HL-60 (cell line): ENCODE data around the gene ST6GAL1.

ENCODE experiments used
- DNase-seq, 2 experiments: peaks; one replicate each; pipeline ENCODE4 v3.0.0-alpha.2; 2010 to 2020; ENCODE audit warnings: low read depth in 1 of 2, low spot score in 1 of 2
- H3K27ac ChIP-seq: fragments of 250-450 bp; sonication (Bioruptor Pico); replicated peaks from 2 replicates; pipeline ENCODE4 v1.5.1; 2020; ENCODE audit warnings: mild to moderate bottlenecking, moderate library complexity
- H3K27me3 ChIP-seq: fragments of 250-450 bp; sonication (Bioruptor Pico); 2 replicates; pipeline ENCODE4 v1.5.1; 2021; ENCODE audit warnings: mild to moderate bottlenecking, moderate library complexity; ENCODE audit not compliant: insufficient read depth, poor library complexity, severe bottlenecking
- H3K4me3 ChIP-seq: replicated peaks from 2 replicates; pipeline ENCODE4 v1.5.1; 2011; ENCODE audit warnings: mild to moderate bottlenecking, control low read depth, low read length; ENCODE audit not compliant: insufficient read depth
- GABPA ChIP-seq: IDR thresholded peaks from 2 replicates; pipeline ENCODE4 v1.6.1; 2012; ENCODE audit warnings: low read depth
- POLR2AphosphoS5 ChIP-seq: IDR thresholded peaks from 2 replicates; pipeline ENCODE4 v1.6.1; 2012; ENCODE audit warnings: low read depth
- REST ChIP-seq: IDR thresholded peaks from 2 replicates; pipeline ENCODE4 v1.6.1; 2012; ENCODE audit warnings: low read depth; ENCODE audit not compliant: insufficient replicate concordance
- SPI1 ChIP-seq: IDR thresholded peaks from 2 replicates; pipeline ENCODE4 v1.6.1; 2012; ENCODE audit warnings: low read depth, mild to moderate bottlenecking, borderline replicate concordance
- TF ChIP-seq, protein P1 (sequence below): IDR thresholded peaks from one replicate; pipeline ENCODE4 v1.5.1; 2011; ENCODE audit warnings: low read length, control low read depth, inconsistent platforms; ENCODE audit not compliant: insufficient read depth

Gene ST6GAL1

DNA sequence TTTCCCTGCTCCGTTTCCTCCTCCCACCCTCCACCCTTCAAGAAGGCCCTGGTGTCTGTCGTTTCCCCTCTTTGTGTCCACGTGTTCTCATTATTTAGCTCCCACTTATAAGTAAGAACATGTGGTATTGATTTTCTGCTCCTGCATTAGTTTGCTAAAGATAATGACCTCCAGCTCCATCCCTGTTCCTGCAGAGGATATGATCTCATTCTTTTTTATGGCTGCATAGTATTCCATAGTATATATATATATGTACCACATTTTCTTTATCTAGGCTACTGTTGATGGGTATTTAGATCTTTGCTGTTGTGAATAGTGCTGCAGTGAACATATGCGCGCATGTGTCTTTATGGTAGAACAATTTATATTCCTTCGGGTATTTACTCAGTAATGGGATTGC is 4.8 kb downstream of the ST6GAL1 start:
- Histone ChIP-seq H3K27ac (no peak overlapping the region), H3K4me3 (no peak overlapping the region), H3K27me3 (no peaks in the 10 kb centered on the region)
- DNase-seq: no peak
- TF ChIP-seq SPI1: no peak
- TF ChIP-seq, protein P1, sequence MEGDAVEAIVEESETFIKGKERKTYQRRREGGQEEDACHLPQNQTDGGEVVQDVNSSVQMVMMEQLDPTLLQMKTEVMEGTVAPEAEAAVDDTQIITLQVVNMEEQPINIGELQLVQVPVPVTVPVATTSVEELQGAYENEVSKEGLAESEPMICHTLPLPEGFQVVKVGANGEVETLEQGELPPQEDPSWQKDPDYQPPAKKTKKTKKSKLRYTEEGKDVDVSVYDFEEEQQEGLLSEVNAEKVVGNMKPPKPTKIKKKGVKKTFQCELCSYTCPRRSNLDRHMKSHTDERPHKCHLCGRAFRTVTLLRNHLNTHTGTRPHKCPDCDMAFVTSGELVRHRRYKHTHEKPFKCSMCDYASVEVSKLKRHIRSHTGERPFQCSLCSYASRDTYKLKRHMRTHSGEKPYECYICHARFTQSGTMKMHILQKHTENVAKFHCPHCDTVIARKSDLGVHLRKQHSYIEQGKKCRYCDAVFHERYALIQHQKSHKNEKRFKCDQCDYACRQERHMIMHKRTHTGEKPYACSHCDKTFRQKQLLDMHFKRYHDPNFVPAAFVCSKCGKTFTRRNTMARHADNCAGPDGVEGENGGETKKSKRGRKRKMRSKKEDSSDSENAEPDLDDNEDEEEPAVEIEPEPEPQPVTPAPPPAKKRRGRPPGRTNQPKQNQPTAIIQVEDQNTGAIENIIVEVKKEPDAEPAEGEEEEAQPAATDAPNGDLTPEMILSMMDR: no peak
- TF ChIP-seq GABPA: no peak
- no peak for TF ChIP-seq REST
- TF ChIP-seq POLR2AphosphoS5: no peak

DNA sequence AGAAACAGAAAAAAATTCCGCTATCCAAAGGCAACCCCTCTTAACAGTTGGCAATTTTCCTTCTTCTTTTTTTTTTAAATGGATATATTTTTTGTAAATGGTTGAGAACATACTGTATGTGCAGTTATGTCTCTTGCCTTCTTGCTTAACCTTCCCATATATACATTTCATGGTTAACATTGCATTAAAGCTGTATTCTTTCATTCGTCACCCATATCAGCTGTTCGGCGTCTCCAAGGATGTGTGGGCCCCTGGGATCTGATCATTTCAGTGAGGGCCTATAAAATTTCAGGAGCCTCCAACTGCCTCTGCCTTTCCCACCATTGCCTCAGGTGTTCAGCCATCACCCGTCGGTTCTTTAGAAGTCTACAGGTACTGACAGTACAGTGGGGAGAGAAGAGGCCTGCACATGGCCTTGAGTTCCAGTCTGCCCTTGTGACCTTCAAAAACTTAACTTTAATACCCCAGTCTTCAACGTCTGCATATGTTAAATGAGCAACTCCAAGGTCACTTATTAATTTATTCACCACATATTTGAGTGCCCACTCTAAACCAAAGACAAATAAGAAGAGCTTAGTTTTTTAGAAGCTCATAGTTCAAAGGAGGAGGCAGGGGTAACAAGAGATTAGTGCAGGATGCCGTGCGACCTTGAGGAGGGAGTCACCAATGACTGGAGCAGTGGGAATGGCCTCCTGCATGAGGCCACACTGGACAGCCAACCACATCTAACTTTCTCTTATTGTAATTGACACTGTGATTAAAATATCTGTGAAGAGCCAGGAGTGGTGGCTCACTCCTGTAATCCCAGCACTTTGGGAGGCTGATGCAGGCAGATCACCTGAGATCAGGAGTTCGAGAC is 6.9 kb downstream of the ST6GAL1 start:
- Histone ChIP-seq H3K27me3 (no peaks in the 10 kb centered on the region), H3K4me3 (no peak overlapping the region), H3K27ac (no peak overlapping the region)
- TF ChIP-seq POLR2AphosphoS5: no peak
- TF ChIP-seq, protein P1: no peak
- TF ChIP-seq GABPA: no peak
- no peak for TF ChIP-seq REST
- TF ChIP-seq SPI1: no peak
- no peak for DNase-seq

GRCh38 chr3:186938716-186939115 is 8.4 kb downstream of the ST6GAL1 start:
- no peak overlapping the region for H3K27ac ChIP-seq
- TF ChIP-seq SPI1 (no peak), GABPA (no peak), POLR2AphosphoS5 (no peak), REST (no peak)
- TF ChIP-seq, protein P1: no peak
- H3K27me3 ChIP-seq: no peaks in the 10 kb centered on the region
- DNase-seq: no peak
- no peak overlapping the region for H3K4me3 ChIP-seq
